Right cardiac atrium (tissue), 5 donors: Measurements from ENCODE around the gene VOPP1. TPM values are rescaled to one million over a fixed set of nuclear protein-coding genes. Genes with fewer than 3 reads are reported as not detected.

Experiments
- ATAC-seq, 2 donors: fragments of 200-7000 bp; cut with Tn5 transposase; one replicate each; pipeline versions ENCODE4 v1.8.0 to v1.9.1; 2020; ENCODE audit warnings: moderate library complexity in 2 of 2, mild to moderate bottlenecking in 1 of 2
- DNase-seq, 3 donors: peaks; one replicate each; pipeline ENCODE4 v3.0.0-alpha.2; 2020
- H3K27ac ChIP-seq: one replicate; pipeline ENCODE4 v1.5.1; 2013; ENCODE audit warnings: mild to moderate bottlenecking, low read length, control low read depth, moderate library complexity
- H3K27me3 ChIP-seq: one replicate; pipeline ENCODE4 v1.6.1; 2013; ENCODE audit not compliant: control insufficient read depth, insufficient read depth
- H3K4me1 ChIP-seq: one replicate; pipeline ENCODE4 v1.6.1; 2013; ENCODE audit warnings: low read length; ENCODE audit not compliant: control insufficient read depth, insufficient read depth
- H3K4me3 ChIP-seq: one replicate; pipeline ENCODE4 v1.5.1; 2013; ENCODE audit warnings: low read length, control low read depth
- H3K9me3 ChIP-seq: one replicate; pipeline ENCODE4 v1.6.1; 2013; ENCODE audit warnings: low read length; ENCODE audit not compliant: control insufficient read depth
- WGBS: extraction: QIAGEN DNeasy Blood & Tissue Kit; methylation state at CpG from one replicate; pipeline ENCODE4 v1.1.7; 2013; 5-methylcytosine and 5-hydroxymethylcytosine counted together
- intact Hi-C, 4 donors: fragments of 100-400 bp; cut with DNase I; formaldehyde crosslinking; loops; one replicate each; pipeline versions ENCODE4 v1.11.0 to v1.14.0; 2022 to 2023
- polyA plus RNA-seq: library from polyadenylated mRNA; stranded (reverse); fragments of 200-250 nt; gene quantifications from one replicate; pipeline ENCODE4 v1.2.3, GENCODE V29; 2013
- total RNA-seq, 4 donors: library from RNA; stranded (reverse); fragmentation: NEBNext Ultra II Directional; extraction: Animal tissue kit (Norgen Biotek cat#: 25700); gene quantifications; one replicate each; pipeline ENCODE4 v1.2.1, GENCODE V29; 2021
- donor health status: healthy with polysubstance abuse.
- donor health status: DM: no; HTN: yes; CAD: no.
- donor health status: DM: no; HTN: no; CAD: no.
- donor health status: DM: no; HTN: yes; CAD: no; lungs with severe emphysema.
- donor health status: DM: yes; HTN: yes; CAD: no.

Gene VOPP1
- total and polyA plus RNA-seq, 5 donors: 12.7 to 21.8 (median 20.7) TPM

- WGBS: 54% methylated on average over 4 of the region's 4 CpGs
- ATAC-seq: no peak
- H3K27ac ChIP-seq: no peak overlapping the region
- no peaks in the 10 kb centered on the region for H3K27me3 ChIP-seq
- H3K9me3 ChIP-seq: no peaks in the 10 kb centered on the region
- H3K4me1 ChIP-seq: no peaks in the 10 kb centered on the region
- no peak overlapping the region for H3K4me3 ChIP-seq
- intact Hi-C loops: no loop called here
- no peak for DNase-seq
Measured at GRCh38 chr7:55527307-55527706, 45.0 kb downstream of the VOPP1 start.

GRCh38 chr7:55526770-55527169, 45.5 kb downstream of the VOPP1 start:
- intact Hi-C loops: no loop called here
- H3K4me1 ChIP-seq: no peaks in the 10 kb centered on the region
- H3K9me3 ChIP-seq: no peaks in the 10 kb centered on the region
- no peak overlapping the region for H3K4me3 ChIP-seq
- peak; percentile 42 to 51 for ATAC-seq
- no peaks in the 10 kb centered on the region for H3K27me3 ChIP-seq
- DNase-seq: no peak
- no peak overlapping the region for H3K27ac ChIP-seq
- 60% methylated on average over 5 of the region's 5 CpGs for WGBS

- WGBS: 70% methylated on average over 4 of the region's 4 CpGs
- ATAC-seq (peak in 1 of 2 donors; percentile 51), DNase-seq (peak in 1 of 3 donors; percentile 41)
- H3K27ac ChIP-seq: no peak overlapping the region
- intact Hi-C loops: no loop called here
- no peak overlapping the region for H3K4me3 ChIP-seq
- H3K27me3 ChIP-seq: no peaks in the 10 kb centered on the region
- no peaks in the 10 kb centered on the region for H3K4me1 ChIP-seq
- no peaks in the 10 kb centered on the region for H3K9me3 ChIP-seq
Measured at GRCh38 chr7:55526329-55526728, 46.0 kb downstream of the VOPP1 start.

GRCh38 chr7:55524558-55525310, 47.6 kb downstream of the VOPP1 start:
- no peak for ATAC-seq
- WGBS: 89% methylated on average over 21 of the region's 21 CpGs
- no peaks in the 10 kb centered on the region for H3K9me3 ChIP-seq
- peak in 1 of 3 donors; percentile 53 for DNase-seq
- H3K4me3 ChIP-seq: no peak overlapping the region
- H3K27ac ChIP-seq: no peak overlapping the region
- intact Hi-C loops: no loop called here
- H3K4me1 ChIP-seq: no peaks in the 10 kb centered on the region
- no peaks in the 10 kb centered on the region for H3K27me3 ChIP-seq

- no peak overlapping the region for H3K27ac ChIP-seq
- intact Hi-C loops: no loop called here
Measured at GRCh38 chr7:55523366-55523765, 48.9 kb downstream of the VOPP1 start.

GRCh38 chr7:55521917-55522902, 50.1 kb downstream of the VOPP1 start:
- no peak overlapping the region for H3K4me3 ChIP-seq
- ATAC-seq: no peak
- 89% methylated on average over 18 of the region's 18 CpGs for WGBS
- no peaks in the 10 kb centered on the region for H3K9me3 ChIP-seq
- no peaks in the 10 kb centered on the region for H3K4me1 ChIP-seq
- H3K27me3 ChIP-seq: no peaks in the 10 kb centered on the region
- intact Hi-C loops: no loop called here
- no peak for DNase-seq
- H3K27ac ChIP-seq: no peak overlapping the region

More at GRCh38 chr7:55523366-55523765, 48.9 kb downstream of the VOPP1 start:
- Histone ChIP-seq H3K9me3 (no peaks in the 10 kb centered on the region), H3K4me3 (no peak overlapping the region), H3K27me3 (no peaks in the 10 kb centered on the region), H3K4me1 (no peaks in the 10 kb centered on the region)
- DNase-seq: no peak
- no peak for ATAC-seq
- WGBS: 76% methylated on average over 2 of the region's 2 CpGs

GRCh38 chr7:55521512-55521911, 50.8 kb downstream of the VOPP1 start:
- Histone ChIP-seq H3K27me3 (no peaks in the 10 kb centered on the region), H3K4me3 (no peak overlapping the region), H3K4me1 (no peaks in the 10 kb centered on the region), H3K9me3 (no peaks in the 10 kb centered on the region), H3K27ac (no peak overlapping the region)
- 90% methylated on average over 9 of the region's 9 CpGs for WGBS
- ATAC-seq: no peak
- intact Hi-C loops: no loop called here
- DNase-seq: no peak

GRCh38 chr7:55520426-55521140, 51.7 kb downstream of the VOPP1 start:
- H3K4me1 ChIP-seq: no peaks in the 10 kb centered on the region
- ATAC-seq (no peak), DNase-seq (no peak)
- no peak overlapping the region for H3K4me3 ChIP-seq
- no peak overlapping the region for H3K27ac ChIP-seq
- H3K27me3 ChIP-seq: no peaks in the 10 kb centered on the region
- 93% methylated on average over 13 of the region's 13 CpGs for WGBS
- H3K9me3 ChIP-seq: no peaks in the 10 kb centered on the region
- intact Hi-C loops: no loop called here

- intact Hi-C loops: no loop called here
- ATAC-seq: no peak
- no peaks in the 10 kb centered on the region for H3K9me3 ChIP-seq
- no peaks in the 10 kb centered on the region for H3K27me3 ChIP-seq
- no peak for DNase-seq
- no peaks in the 10 kb centered on the region for H3K4me1 ChIP-seq
- no peak overlapping the region for H3K27ac ChIP-seq
- H3K4me3 ChIP-seq: no peak overlapping the region
- WGBS: 96% methylated on average over 8 of the region's 8 CpGs
Measured at GRCh38 chr7:55518836-55519235, 53.5 kb downstream of the VOPP1 start.

GRCh38 chr7:55517936-55518689, 54.2 kb downstream of the VOPP1 start:
- Histone ChIP-seq H3K4me1 (no peaks in the 10 kb centered on the region), H3K9me3 (no peaks in the 10 kb centered on the region), H3K4me3 (no peak overlapping the region), H3K27ac (no peak overlapping the region), H3K27me3 (no peaks in the 10 kb centered on the region)
- intact Hi-C loops: no loop called here
- no peak for ATAC-seq
- WGBS: 93% methylated on average over 15 of the region's 15 CpGs
- no peak for DNase-seq
